Caco-2 (cell line): ENCODE measurements around the gene YTHDC2. TPM values are rescaled to one million over a fixed set of nuclear protein-coding genes. Genes with fewer than 3 reads are reported as not detected.

Experiments used
- BruUV-seq: library from RNA; stranded (reverse); fragments of 400-500 nt; replicated peaks from 2 replicates; lab custom pipeline; 2021; lab: Mats Ljungman, UMichigan
- CTCF ChIA-PET: fragments of 300-600 bp; sonication (Branson Sonifier 250); formaldehyde crosslinking; loops from one replicate; lab custom pipeline; 2022; ENCODE audit warnings: antibody characterized with exemption; lab: Charles Lee
- POLR2A ChIA-PET: fragments of 300-600 bp; sonication (Branson Sonifier 250); formaldehyde crosslinking; loops from one replicate; lab custom pipeline; 2022; ENCODE audit warnings: antibody characterized with exemption; lab: Charles Lee
- DNase-seq, 2 experiments: peaks; one replicate each; pipeline versions ENCODE4 v3.0.0 to v3.0.0-alpha.2; 2020 to 2022
- H3K27me3 ChIP-seq: replicated peaks from 2 replicates; pipeline ENCODE4 v1.6.0; 2011; ENCODE audit warnings: low read length; ENCODE audit not compliant: control insufficient read depth, insufficient read depth
- H3K36me3 ChIP-seq: 2 replicates; pipeline ENCODE4 v1.5.1; 2011; ENCODE audit warnings: low read length; ENCODE audit not compliant: control insufficient read depth, insufficient read depth
- H3K4me1 ChIP-seq: fragments of 250-450 bp; sonication (Bioruptor Pico); 2 replicates; pipeline ENCODE4 v1.5.1; 2020; ENCODE audit warnings: mild to moderate bottlenecking
- H3K4me3 ChIP-seq: 2 replicates; pipeline ENCODE4 v1.5.1; 2011; ENCODE audit warnings: low read depth, mild to moderate bottlenecking, control low read depth, low read length
- H3K9me3 ChIP-seq: fragments of 250-450 bp; sonication (Bioruptor Pico); 2 replicates; pipeline ENCODE4 v1.5.1; 2020; ENCODE audit warnings: mild to moderate bottlenecking, moderate library complexity
- H3K27ac Mint-ChIP-seq: one replicate; pipeline ENCODE4 v1.8.0; 2022; ENCODE audit warnings: mixed read lengths; ENCODE audit not compliant: unreplicated experiment
- H3K27me3 Mint-ChIP-seq: one replicate; pipeline ENCODE4 v1.8.0; 2022; ENCODE audit warnings: mixed read lengths; ENCODE audit not compliant: insufficient read depth, unreplicated experiment
- H3K36me3 Mint-ChIP-seq: one replicate; pipeline ENCODE4 v1.8.0; 2022; ENCODE audit warnings: mild to moderate bottlenecking, mixed read lengths; ENCODE audit not compliant: insufficient read depth, unreplicated experiment
- H3K4me1 Mint-ChIP-seq: one replicate; pipeline ENCODE4 v1.8.0; 2022; ENCODE audit warnings: low read depth, mixed read lengths; ENCODE audit not compliant: unreplicated experiment
- H3K4me3 Mint-ChIP-seq: one replicate; pipeline ENCODE4 v1.8.0; 2022; ENCODE audit warnings: mild to moderate bottlenecking, moderate library complexity, mixed read lengths; ENCODE audit not compliant: unreplicated experiment
- H3K9me3 Mint-ChIP-seq: one replicate; pipeline ENCODE4 v1.8.0; 2022; ENCODE audit warnings: mixed read lengths; ENCODE audit not compliant: unreplicated experiment
- CTCF ChIP-seq, 2 experiments: fragments of 200-600 bp in 1 of 2; IDR thresholded peaks; 1 replicate in 1 of 2; 2 replicates in 1 of 2; pipeline versions ENCODE4 v1.5.1 to v1.8.0; 2011 to 2022; ENCODE audit warnings: antibody characterized with exemption in 1 of 2, control low read depth in 1 of 2, inconsistent platforms in 1 of 2, low read depth in 1 of 2, low read length in 1 of 2, mild to moderate bottlenecking in 1 of 2, moderate library complexity in 1 of 2; ENCODE audit not compliant: insufficient read depth in 1 of 2, severe bottlenecking in 1 of 2, unreplicated experiment in 1 of 2
- intact Hi-C: fragments of 100-400 bp; cut with micrococcal nuclease; formaldehyde crosslinking; loops from one replicate; pipeline ENCODE4 v1.10.0; 2022; ENCODE audit not compliant: unreplicated experiment
- total RNA-seq: library from RNA; stranded (reverse); gene quantifications from 2 replicates; pipeline ENCODE4 v1.2.3, GENCODE V29; 2022

Gene YTHDC2
- total RNA-seq, 1 experiment from 2014 or later = 16.9 TPM

- H3K4me3 Mint-ChIP-seq = no peak overlapping the region
- H3K4me1 ChIP-seq = no peaks in the 10 kb centered on the region
- H3K4me3 ChIP-seq = no peak overlapping the region
- no peak overlapping the region for H3K27ac Mint-ChIP-seq
- no peaks in the 10 kb centered on the region for H3K4me1 Mint-ChIP-seq
- H3K27me3 Mint-ChIP-seq = no peaks in the 10 kb centered on the region
- ChIA-PET POLR2A (no interaction called here), CTCF (no interaction called here)
- peaks cover 27% of the 10 kb centered on the region for H3K36me3 Mint-ChIP-seq
- H3K36me3 ChIP-seq = no peaks in the 10 kb centered on the region; the same call in 1 of the 2 replicates
- TF ChIP-seq CTCF (IDR thresholded peaks at IDR 0.05; ENCODE audit: insufficient read depth in 1 of 2, low read depth in 1 of 2, low read length in 1 of 2, severe bottlenecking in 1 of 2, unreplicated experiment in 1 of 2) = no peak
- intact Hi-C loops = no loop called here
- no TSS peak for BruUV-seq
- DNase-seq = no peak
- H3K27me3 ChIP-seq = no peaks in the 10 kb centered on the region
- no peaks in the 10 kb centered on the region for H3K9me3 Mint-ChIP-seq
- no peaks in the 10 kb centered on the region for H3K9me3 ChIP-seq
These were observed 33.2 kb downstream of the YTHDC2 start for GRCh38 chr5:113546703-113547183.

GRCh38 chr5:113548396-113548795 lies 34.9 kb downstream of the YTHDC2 start:
- H3K9me3 ChIP-seq = no peaks in the 10 kb centered on the region
- POLR2A ChIA-PET = no interaction called here
- intact Hi-C loops = no loop called here
- Mint-ChIP-seq H3K36me3 (peaks cover 32% of the 10 kb centered on the region), H3K9me3 (no peaks in the 10 kb centered on the region), H3K4me1 (no peaks in the 10 kb centered on the region), H3K27ac (no peak overlapping the region), H3K27me3 (no peaks in the 10 kb centered on the region), H3K4me3 (no peak overlapping the region)
- H3K27me3 ChIP-seq = no peaks in the 10 kb centered on the region
- CTCF ChIA-PET = no interaction called here
- no TSS peak for BruUV-seq
- H3K4me1 ChIP-seq = no peaks in the 10 kb centered on the region
- H3K4me3 ChIP-seq = no peak overlapping the region
- no peak for DNase-seq
- H3K36me3 ChIP-seq = no peaks in the 10 kb centered on the region; the same call in 1 of the 2 replicates
- no peak for TF ChIP-seq CTCF (IDR thresholded peaks at IDR 0.05; ENCODE audit: insufficient read depth in 1 of 2, low read depth in 1 of 2, low read length in 1 of 2, severe bottlenecking in 1 of 2, unreplicated experiment in 1 of 2)

- POLR2A ChIA-PET = no interaction called here
- H3K9me3 ChIP-seq = no peaks in the 10 kb centered on the region
- Mint-ChIP-seq H3K27me3 (no peaks in the 10 kb centered on the region), H3K36me3 (peaks cover 26% of the 10 kb centered on the region), H3K27ac (no peak overlapping the region), H3K4me1 (no peaks in the 10 kb centered on the region), H3K4me3 (no peak overlapping the region), H3K9me3 (no peaks in the 10 kb centered on the region)
- DNase-seq = no peak
- BruUV-seq = no TSS peak
- H3K36me3 ChIP-seq = no peaks in the 10 kb centered on the region
- H3K4me3 ChIP-seq = no peak overlapping the region
- no peaks in the 10 kb centered on the region for H3K27me3 ChIP-seq
- CTCF ChIA-PET = interaction anchor here (0.6 kb wide), 1 partner anchor 788 kb away, joined by 3 read pairs; no protein-coding TSS in a partner anchor
- no peak for TF ChIP-seq CTCF (IDR thresholded peaks at IDR 0.05; ENCODE audit: insufficient read depth in 1 of 2, low read depth in 1 of 2, low read length in 1 of 2, severe bottlenecking in 1 of 2, unreplicated experiment in 1 of 2)
- no peaks in the 10 kb centered on the region for H3K4me1 ChIP-seq
- intact Hi-C loops = no loop called here
These were observed 38.6 kb downstream of the YTHDC2 start for GRCh38 chr5:113552137-113552536.
